ENCODE results near the gene ATP2B1. TPM values are rescaled to one million over a fixed set of nuclear protein-coding genes. Genes with fewer than 3 reads are reported as not detected.

The ATP2B1 gene
- polyA plus RNA-seq, 3 donors from 2014 or later = 15.6 to 29.5 (median 17.8) TPM

DNA sequence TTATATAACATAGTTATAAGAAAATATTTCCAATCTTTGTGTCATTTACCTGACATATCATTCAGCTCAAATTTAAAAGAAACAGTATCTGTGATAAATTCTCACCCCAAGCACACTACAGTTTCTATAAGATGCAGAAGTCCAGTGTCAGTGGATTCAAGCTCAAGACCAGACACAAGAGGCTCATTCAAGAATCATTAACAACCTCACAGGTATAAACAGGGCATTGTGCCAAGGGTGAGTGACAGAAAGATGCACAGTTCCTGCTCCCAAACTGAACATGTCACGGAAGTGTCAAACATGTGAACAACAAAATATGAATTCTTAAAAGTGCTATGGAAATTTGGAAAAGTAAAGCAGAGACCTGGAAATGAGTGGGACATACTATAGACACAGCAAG lies 12.8 kb downstream of the ATP2B1 start:
- no peak for DNase-seq
- Mint-ChIP-seq H3K4me3 (no peak overlapping the region), H3K4me1 (peaks cover 70 to 87% of the 10 kb centered on the region in 2 donors), H3K9me3 (no peaks in the 10 kb centered on the region), H3K27ac (no peak overlapping the region), H3K36me3 (no peaks in the 10 kb centered on the region), H3K27me3 (ENCODE audit: low read depth in 3 of 3) (peaks cover 0 to 1% (median 0%) of the 10 kb centered on the region in 3 donors)

DNA sequence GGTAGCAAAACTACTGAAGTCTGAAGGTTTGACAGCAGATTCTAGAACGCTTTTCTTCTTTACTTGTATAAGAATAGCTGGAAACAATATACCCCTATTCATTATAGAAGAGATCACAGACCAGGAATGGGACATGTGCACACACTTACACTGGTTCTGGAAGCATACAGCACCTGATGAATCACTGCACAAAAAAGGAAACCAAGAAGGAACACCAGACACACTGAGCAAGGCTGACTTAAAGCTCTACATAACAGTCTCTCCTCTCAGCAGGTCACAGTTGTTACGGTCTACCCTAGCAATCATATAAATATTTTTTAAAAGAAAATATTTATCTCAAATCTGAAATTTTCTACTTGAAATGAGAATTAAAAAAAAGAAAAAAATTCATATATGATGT lies 13.5 kb downstream of the ATP2B1 start:
- Mint-ChIP-seq H3K9me3 (no peaks in the 10 kb centered on the region), H3K4me3 (peak overlapping the region in 1 of 5 donors; percentile 23), H3K36me3 (no peaks in the 10 kb centered on the region), H3K4me1 (peaks cover 68 to 87% of the 10 kb centered on the region in 2 donors), H3K27ac (no peak overlapping the region), H3K27me3 (ENCODE audit: low read depth in 3 of 3) (peaks cover 0 to 1% (median 0%) of the 10 kb centered on the region in 3 donors)
- no peak for DNase-seq

DNA sequence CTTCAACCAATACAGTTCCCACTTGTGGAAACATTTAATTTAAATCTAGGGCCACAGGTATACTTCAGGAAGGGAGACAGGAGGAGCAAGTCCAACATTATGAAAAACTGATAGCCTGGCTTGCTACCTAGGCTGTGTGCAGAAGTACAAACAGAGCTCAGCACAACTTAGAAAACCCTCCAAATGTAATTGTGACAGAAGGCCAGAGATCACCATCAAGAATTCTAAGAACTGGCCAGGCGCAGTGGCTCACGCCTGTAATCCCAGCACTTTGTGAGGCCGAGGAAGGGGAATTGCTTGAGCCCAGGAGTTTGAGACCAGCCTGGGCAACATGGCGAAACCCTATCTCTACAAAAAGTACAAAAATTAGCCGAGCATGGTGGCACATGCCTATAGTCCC lies 14.1 kb downstream of the ATP2B1 start:
- no peak overlapping the region for H3K4me3 Mint-ChIP-seq
- H3K9me3 Mint-ChIP-seq = no peaks in the 10 kb centered on the region
- H3K4me1 Mint-ChIP-seq = peaks cover 69 to 91% of the 10 kb centered on the region in 2 donors
- no peaks in the 10 kb centered on the region for H3K36me3 Mint-ChIP-seq
- no peak for DNase-seq
- H3K27ac Mint-ChIP-seq = no peak overlapping the region
- H3K27me3 Mint-ChIP-seq (ENCODE audit: low read depth in 3 of 3) = peaks cover 0 to 1% (median 0%) of the 10 kb centered on the region in 3 donors

DNA sequence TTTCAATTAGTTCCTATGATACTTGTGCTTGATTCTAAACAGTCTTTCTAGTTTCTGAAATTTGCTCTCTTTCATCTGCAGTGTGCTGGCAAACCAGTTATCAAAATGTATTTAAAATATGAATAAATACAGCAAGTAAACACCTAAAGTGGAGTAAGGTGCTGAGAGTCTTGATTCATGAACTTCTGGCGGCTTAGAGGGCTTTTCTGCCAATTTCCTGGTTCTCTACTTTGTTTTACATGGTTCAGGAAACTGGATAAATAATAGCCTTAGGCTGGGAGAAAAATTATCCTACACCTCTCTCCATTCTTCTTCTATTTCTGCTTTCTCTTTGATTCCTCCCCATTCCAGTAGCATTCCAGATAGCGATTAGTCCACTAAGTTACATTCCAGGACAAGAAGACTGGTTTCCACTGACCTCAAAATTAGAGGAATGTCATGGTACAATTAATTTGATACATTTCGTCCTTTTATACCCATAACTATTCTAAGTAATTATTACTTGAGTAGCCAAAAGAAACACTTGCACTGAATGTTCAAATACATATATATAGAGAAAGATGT lies 14.9 kb downstream of the ATP2B1 start:
- H3K4me1 Mint-ChIP-seq = peaks cover 70 to 92% of the 10 kb centered on the region in 2 donors
- H3K4me3 Mint-ChIP-seq = no peak overlapping the region
- no peaks in the 10 kb centered on the region for H3K36me3 Mint-ChIP-seq
- no peaks in the 10 kb centered on the region for H3K9me3 Mint-ChIP-seq
- no peak for DNase-seq
- H3K27ac Mint-ChIP-seq = no peak overlapping the region
- peaks cover 0 to 1% (median 0%) of the 10 kb centered on the region in 3 donors for H3K27me3 Mint-ChIP-seq (ENCODE audit: low read depth in 3 of 3)

DNA sequence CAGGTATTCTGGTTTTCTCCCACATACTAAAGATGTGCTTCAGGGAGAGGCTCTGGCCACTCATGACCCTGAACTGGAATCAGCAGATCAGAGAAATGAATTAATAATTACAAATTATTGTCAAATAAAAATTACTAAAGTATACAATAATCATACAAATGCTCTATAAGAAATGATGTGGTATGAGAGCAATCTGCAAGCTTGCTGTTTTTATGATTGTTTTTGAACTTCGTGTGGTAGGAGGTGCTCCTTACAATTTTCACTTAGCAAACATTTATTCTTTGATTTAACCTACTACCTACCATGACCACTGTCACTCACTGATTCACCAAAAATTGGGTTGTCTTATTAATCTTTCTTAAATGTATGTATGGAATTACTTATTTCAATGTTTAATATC lies 16.2 kb downstream of the ATP2B1 start:
- Mint-ChIP-seq H3K4me1 (peaks cover 67 to 86% of the 10 kb centered on the region in 2 donors), H3K36me3 (no peaks in the 10 kb centered on the region), H3K9me3 (no peaks in the 10 kb centered on the region), H3K27ac (no peak overlapping the region), H3K4me3 (no peak overlapping the region), H3K27me3 (ENCODE audit: low read depth in 3 of 3) (no peaks in the 10 kb centered on the region)
- no peak for DNase-seq

DNA sequence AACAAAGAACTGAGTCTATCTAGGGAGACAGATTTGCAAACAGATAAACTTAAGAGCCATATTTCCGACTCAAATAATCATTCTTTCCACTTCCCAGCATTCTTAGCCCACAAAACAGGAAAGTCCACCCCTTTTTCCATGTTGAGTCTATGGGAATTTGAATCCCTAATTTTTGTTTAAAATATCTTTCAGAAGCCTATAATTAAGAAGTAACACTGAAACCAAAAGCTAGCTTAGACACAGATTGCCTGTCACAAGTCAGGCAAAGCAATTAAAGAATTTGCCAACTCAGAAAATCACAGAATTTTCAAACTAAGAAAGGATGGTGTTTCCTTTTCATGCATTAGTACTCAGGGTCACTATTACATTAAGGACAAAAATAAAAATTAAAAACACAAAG lies 17.0 kb downstream of the ATP2B1 start:
- no peak overlapping the region for H3K27ac Mint-ChIP-seq
- peaks cover 63 to 86% of the 10 kb centered on the region in 2 donors for H3K4me1 Mint-ChIP-seq
- H3K27me3 Mint-ChIP-seq (ENCODE audit: low read depth in 3 of 3) = no peaks in the 10 kb centered on the region
- H3K4me3 Mint-ChIP-seq = no peak overlapping the region
- DNase-seq = no peak
- H3K36me3 Mint-ChIP-seq = no peaks in the 10 kb centered on the region
- H3K9me3 Mint-ChIP-seq = no peaks in the 10 kb centered on the region

DNA sequence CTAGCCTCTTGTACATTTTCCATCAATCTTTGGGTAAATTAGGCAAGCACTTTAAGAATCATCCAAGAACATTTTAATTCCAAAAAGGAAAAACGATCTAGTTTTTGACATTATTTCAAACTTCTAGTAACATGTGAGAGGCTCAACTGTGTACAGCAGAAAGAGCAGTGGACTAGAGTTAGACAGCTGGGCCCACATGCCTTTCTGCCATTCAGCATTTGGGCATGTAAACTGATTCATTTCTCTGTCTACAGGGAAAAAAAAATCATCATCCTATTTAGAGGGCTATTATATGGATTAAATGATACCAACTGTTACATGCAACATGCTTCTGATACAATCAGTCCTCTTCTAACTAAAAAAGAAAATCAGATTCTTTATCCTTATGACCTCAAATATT lies 17.7 kb downstream of the ATP2B1 start:
- H3K4me1 Mint-ChIP-seq = peaks cover 59 to 86% of the 10 kb centered on the region in 2 donors
- H3K9me3 Mint-ChIP-seq = no peaks in the 10 kb centered on the region
- no peak for DNase-seq
- H3K4me3 Mint-ChIP-seq = no peak overlapping the region
- no peaks in the 10 kb centered on the region for H3K27me3 Mint-ChIP-seq (ENCODE audit: low read depth in 3 of 3)
- no peak overlapping the region for H3K27ac Mint-ChIP-seq
- H3K36me3 Mint-ChIP-seq = no peaks in the 10 kb centered on the region

DNA sequence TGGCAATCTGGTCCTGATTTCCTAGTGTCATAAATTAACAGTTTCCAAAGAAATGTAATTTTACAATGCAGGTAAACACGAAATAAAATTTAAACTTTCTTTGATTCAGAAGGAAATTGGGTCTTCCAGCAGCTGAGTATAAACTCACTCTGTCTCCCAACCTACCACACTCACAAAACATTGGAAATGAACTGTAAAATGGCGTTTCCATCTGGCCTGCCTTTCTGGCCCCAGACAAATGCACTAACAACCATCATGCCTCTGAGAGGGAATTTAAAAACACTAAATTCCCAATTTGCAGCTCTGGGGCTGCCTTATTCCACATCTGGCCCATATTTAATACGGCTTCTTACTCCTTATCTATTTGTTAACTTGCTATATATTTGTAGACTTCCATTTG lies 19.3 kb downstream of the ATP2B1 start:
- Mint-ChIP-seq H3K27ac (no peak overlapping the region), H3K27me3 (ENCODE audit: low read depth in 3 of 3) (no peaks in the 10 kb centered on the region), H3K9me3 (no peaks in the 10 kb centered on the region), H3K36me3 (no peaks in the 10 kb centered on the region), H3K4me3 (no peak overlapping the region), H3K4me1 (peaks cover 60 to 93% of the 10 kb centered on the region in 2 donors)
- no peak for DNase-seq

DNA sequence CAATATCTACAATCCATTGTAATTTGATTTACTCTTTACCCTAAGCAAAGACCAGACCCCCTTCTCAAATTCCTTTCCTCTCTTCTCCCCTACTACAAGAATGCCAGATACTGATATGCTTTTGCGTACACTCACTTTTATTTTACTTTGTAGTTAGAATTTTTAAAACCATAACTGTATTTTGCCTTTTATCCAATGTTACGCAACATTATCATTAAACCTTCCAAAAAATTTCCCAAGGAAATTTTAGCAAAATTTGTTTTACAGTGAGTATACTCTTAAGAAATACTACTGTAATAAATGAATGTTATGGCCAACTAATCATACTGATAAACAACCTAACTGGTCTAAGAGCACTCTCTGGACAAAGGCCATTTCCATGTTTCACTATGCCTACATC lies 22.3 kb downstream of the ATP2B1 start:
- Mint-ChIP-seq H3K36me3 (peaks cover 0 to 9% (median 0%) of the 10 kb centered on the region in 3 donors), H3K4me1 (peaks cover 58 to 91% of the 10 kb centered on the region in 2 donors), H3K27ac (no peak overlapping the region), H3K4me3 (no peak overlapping the region), H3K9me3 (peaks cover 0 to 6% (median 0%) of the 10 kb centered on the region in 6 donors), H3K27me3 (ENCODE audit: low read depth in 3 of 3) (no peaks in the 10 kb centered on the region)
- no peak for DNase-seq

DNA sequence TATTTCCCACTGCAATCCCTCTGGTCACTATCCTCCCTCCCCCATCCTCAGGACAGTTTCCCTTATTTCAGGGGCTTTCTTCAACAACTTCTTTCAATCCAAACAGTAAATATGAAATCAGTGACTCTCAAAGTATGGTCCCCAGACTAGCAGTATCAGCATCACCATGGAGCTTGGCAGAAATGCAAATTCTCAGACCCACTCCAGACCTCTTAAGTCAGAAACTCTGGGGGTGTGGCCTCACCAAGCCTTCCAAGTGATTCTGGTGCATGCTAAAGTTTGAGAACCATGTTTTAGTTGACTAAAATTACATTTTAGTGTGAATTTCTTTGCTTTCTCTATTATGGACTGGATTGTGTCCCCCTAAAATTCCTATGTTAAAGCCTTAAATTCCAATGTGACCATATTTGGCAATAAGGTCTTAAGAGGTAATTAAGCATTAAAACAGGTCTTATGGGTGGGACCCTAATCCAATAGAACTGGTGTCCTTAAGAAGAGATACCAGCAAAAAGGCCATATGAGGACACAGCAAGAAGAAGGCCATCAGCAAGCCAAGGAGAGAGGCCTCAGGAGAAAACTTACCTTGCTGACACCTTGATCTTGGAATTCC lies 23.2 kb downstream of the ATP2B1 start:
- Mint-ChIP-seq H3K27me3 (ENCODE audit: low read depth in 3 of 3) (no peaks in the 10 kb centered on the region), H3K4me1 (peaks cover 53 to 89% of the 10 kb centered on the region in 2 donors), H3K9me3 (peaks cover 0 to 6% (median 3%) of the 10 kb centered on the region in 6 donors), H3K27ac (peak overlapping the region in 2 of 6 donors; percentile 1 to 23), H3K4me3 (no peak overlapping the region), H3K36me3 (peaks cover 0 to 14% (median 3%) of the 10 kb centered on the region in 3 donors)
- DNase-seq = no peak

DNA sequence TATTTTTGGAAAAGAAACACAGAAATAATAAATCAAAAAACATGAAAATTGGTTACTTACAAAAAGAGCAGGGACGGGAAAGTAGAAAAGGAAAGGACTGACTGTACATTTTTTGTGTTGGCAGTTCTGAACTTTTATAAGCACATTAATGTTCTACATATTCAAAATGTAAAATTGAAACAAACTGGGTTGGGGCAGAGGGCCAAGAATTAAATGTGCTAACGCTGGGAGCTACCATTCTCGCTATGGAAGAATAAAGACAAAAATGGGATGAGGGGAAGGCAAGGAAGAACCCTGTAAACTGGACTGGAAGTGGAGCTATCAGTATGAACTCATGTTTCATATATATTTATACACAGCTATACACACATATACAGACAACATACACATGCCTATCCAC lies 24.5 kb downstream of the ATP2B1 start:
- peak overlapping the region in 1 of 6 donors; percentile 12 for H3K27ac Mint-ChIP-seq
- no peak overlapping the region for H3K4me3 Mint-ChIP-seq

DNA sequence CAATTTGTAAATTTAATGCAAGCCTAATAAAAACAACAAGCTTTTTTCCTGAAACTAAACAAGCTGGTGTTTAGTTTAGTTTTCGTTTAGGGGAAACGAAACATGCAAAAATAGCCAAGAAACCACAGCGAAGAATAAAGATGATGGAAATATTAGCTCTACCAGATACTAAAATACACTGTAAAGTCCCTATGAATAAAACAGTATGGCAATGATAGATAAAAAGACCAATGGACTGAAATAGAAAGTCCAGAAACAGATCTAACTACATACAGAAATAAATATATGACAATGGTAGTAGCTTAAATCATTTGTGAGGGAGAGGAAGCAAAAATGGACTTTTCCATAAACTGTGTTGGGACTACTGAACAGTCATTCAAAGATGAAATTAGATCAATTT lies 26.4 kb downstream of the ATP2B1 start:
- peaks cover 0 to 16% (median 8%) of the 10 kb centered on the region in 6 donors for H3K9me3 Mint-ChIP-seq
- H3K36me3 Mint-ChIP-seq = peaks cover 3 to 19% (median 9%) of the 10 kb centered on the region in 3 donors
- H3K4me3 Mint-ChIP-seq = no peak overlapping the region
- H3K4me1 Mint-ChIP-seq = peaks cover 63 to 96% of the 10 kb centered on the region in 2 donors
- no peak overlapping the region for H3K27ac Mint-ChIP-seq
- no peak for DNase-seq
- H3K27me3 Mint-ChIP-seq (ENCODE audit: low read depth in 3 of 3) = no peaks in the 10 kb centered on the region

More for the DNA sequence above, 24.5 kb downstream of the ATP2B1 start:
- Mint-ChIP-seq H3K4me1 (peaks cover 56 to 90% of the 10 kb centered on the region in 2 donors), H3K9me3 (peaks cover 0 to 16% (median 8%) of the 10 kb centered on the region in 6 donors), H3K36me3 (peaks cover 3 to 19% (median 9%) of the 10 kb centered on the region in 3 donors), H3K27me3 (ENCODE audit: low read depth in 3 of 3) (no peaks in the 10 kb centered on the region)
- DNase-seq = no peak

DNA sequence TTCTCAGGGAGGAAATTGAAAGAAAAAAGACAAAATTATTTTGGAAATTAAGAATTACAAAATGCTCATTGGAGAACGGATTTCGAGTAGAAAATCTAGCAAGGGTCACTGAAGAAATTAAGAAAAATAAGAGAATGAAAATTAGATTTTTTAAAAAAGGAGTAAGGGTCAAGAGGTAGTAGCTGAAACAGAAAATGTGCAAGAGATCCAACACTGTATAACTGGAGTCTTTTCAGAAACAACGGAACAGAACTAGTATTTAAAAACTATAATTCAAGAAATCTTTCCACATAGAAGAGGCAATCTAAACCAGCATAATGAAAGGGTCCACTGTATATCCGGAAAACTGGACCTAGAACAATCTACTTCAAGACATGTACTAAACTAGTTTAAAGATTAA lies 28.2 kb downstream of the ATP2B1 start:
- peaks cover 0 to 1% (median 0%) of the 10 kb centered on the region in 3 donors for H3K27me3 Mint-ChIP-seq (ENCODE audit: low read depth in 3 of 3)
- peaks cover 3 to 19% (median 9%) of the 10 kb centered on the region in 3 donors for H3K36me3 Mint-ChIP-seq
- no peak for DNase-seq
- no peak overlapping the region for H3K27ac Mint-ChIP-seq
- no peak overlapping the region for H3K4me3 Mint-ChIP-seq
- peaks cover 64 to 87% of the 10 kb centered on the region in 2 donors for H3K4me1 Mint-ChIP-seq
- peaks cover 0 to 16% (median 8%) of the 10 kb centered on the region in 6 donors for H3K9me3 Mint-ChIP-seq

DNA sequence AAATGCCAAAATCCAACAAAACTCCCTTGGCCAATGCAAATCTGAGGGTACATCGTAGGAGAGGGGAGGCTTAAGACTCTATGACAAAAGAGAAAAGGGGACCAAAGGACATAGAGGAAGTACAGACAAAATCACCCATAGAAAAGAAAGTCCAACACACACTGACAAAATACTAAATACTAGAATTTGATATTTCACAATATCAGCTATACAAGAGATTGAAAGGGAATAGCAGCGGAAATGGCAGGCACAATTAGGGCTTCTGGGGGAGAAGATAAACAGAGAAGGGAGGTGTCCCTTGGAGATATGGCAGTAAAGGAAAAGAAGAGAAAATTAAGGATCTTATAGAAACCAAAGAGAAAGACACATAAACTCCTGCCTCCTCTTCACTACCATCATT lies 29.0 kb downstream of the ATP2B1 start:
- H3K36me3 Mint-ChIP-seq = peaks cover 3 to 19% (median 9%) of the 10 kb centered on the region in 3 donors
- no peak overlapping the region for H3K4me3 Mint-ChIP-seq
- no peak for DNase-seq
- H3K9me3 Mint-ChIP-seq = peaks cover 0 to 16% (median 8%) of the 10 kb centered on the region in 6 donors
- H3K27me3 Mint-ChIP-seq (ENCODE audit: low read depth in 3 of 3) = peaks cover 0 to 1% (median 0%) of the 10 kb centered on the region in 3 donors
- H3K4me1 Mint-ChIP-seq = peaks cover 63 to 87% of the 10 kb centered on the region in 2 donors
- H3K27ac Mint-ChIP-seq = no peak overlapping the region
